AG09309 (cell line): ENCODE results near the gene COPG2.
"Not testable (repeated sequence)": the region's sequence is repeated elsewhere in the genome, so short reads cannot be mapped to it uniquely, and the experiment has no call there.

Experiments
- DNase-seq: peaks from one replicate; pipeline ENCODE4 v3.0.0-alpha.2; 2010; ENCODE audit warnings: low read depth
- H3K4me3 ChIP-seq: 2 replicates; pipeline ENCODE4 v1.5.1; 2011; ENCODE audit warnings: mild to moderate bottlenecking, low read depth, low read length, moderate library complexity; ENCODE audit not compliant: control insufficient read depth
- TF ChIP-seq, protein P1 (sequence below): IDR thresholded peaks from 2 replicates; pipeline ENCODE4 v1.5.1; 2011; ENCODE audit warnings: mild to moderate bottlenecking, low read depth, low read length, inconsistent platforms; ENCODE audit not compliant: insufficient read depth, control insufficient read depth; ENCODE audit errors: missing control alignments

COPG2 gene

DNA sequence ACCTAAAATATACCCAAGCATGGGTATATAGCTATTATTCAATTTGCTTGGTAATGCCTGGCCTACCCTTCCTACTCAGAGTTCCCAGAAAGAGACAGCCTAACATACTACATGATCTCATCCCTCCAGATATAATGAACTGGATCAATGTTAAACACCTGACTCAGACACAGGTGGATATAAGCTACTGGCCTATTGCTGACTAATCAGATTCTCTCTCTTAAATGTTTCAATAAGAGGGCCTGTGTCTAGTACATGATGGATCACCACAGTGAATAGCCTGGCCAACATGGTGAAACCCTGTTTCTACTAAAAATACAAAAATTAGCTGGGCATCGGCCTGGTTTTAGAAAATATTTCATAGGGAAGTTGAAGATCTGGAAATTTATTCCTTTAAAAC lies 54.1 kb downstream of the COPG2 start:
- no peak overlapping the region for H3K4me3 ChIP-seq
- DNase-seq: no peak
- TF ChIP-seq, protein P1, sequence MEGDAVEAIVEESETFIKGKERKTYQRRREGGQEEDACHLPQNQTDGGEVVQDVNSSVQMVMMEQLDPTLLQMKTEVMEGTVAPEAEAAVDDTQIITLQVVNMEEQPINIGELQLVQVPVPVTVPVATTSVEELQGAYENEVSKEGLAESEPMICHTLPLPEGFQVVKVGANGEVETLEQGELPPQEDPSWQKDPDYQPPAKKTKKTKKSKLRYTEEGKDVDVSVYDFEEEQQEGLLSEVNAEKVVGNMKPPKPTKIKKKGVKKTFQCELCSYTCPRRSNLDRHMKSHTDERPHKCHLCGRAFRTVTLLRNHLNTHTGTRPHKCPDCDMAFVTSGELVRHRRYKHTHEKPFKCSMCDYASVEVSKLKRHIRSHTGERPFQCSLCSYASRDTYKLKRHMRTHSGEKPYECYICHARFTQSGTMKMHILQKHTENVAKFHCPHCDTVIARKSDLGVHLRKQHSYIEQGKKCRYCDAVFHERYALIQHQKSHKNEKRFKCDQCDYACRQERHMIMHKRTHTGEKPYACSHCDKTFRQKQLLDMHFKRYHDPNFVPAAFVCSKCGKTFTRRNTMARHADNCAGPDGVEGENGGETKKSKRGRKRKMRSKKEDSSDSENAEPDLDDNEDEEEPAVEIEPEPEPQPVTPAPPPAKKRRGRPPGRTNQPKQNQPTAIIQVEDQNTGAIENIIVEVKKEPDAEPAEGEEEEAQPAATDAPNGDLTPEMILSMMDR: no peak

DNA sequence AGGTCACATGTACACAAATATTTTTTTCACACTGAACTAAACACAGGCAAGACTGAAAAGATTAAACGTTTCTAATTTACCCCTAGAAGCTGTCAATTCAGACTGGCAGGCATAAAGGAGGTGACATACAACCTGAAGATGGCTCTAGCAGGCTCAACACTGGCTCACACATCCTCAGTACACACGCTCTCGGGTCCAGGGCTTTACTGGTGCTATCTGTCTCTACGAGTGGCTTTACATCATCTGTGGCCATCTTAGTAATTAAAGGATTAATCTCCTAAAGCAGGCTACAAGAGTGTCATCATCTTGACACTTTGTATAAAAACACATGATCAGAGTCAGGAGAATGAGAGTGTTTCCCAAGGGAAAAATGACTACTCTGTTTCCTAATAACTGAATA lies 57.3 kb downstream of the COPG2 start:
- DNase-seq: no peak
- TF ChIP-seq, protein P1: no peak
- H3K4me3 ChIP-seq: no peak overlapping the region

DNA sequence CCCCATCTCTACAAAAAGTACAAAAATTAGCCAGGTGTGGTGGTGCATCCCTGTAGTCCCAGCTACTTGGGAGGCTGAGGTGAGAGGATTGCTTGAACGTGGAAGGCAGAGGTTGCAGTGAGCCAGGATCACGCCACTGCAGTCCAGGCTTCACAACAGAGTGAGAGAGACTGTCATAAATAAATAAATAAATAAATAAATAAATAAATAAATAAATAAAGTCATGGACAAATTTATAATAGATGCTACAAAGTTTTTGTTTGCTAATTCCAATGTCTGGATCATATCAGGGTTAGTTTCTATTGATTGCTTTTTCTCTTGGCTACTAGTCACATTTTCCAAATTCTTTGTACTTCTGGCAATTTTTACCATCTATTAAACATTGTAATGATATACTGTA lies 61.5 kb downstream of the COPG2 start:
- not testable (repeated sequence) for DNase-seq, H3K4me3 ChIP-seq

DNA sequence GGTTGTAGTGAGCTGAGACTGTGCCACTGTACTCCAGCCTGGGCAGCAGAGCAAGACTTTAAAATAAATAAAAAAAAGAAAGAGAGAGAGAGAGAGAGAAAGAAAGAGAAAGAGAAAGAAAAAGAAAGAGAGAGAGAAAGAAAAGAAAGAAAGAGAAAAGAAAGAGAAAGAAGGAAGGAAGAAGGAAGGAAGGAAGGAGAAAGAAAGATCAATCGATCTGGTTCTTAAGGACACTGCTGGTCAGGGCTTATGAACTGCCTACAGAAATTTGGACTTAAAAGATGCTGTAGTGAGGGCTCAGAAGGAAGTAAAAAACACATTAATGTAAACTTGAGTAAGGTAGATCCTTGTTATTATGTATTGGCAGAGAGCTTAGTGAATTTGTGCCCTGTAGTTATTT lies 62.4 kb downstream of the COPG2 start:
- DNase-seq: no peak
- H3K4me3 ChIP-seq: no peak overlapping the region
- TF ChIP-seq, protein P1: no peak

DNA sequence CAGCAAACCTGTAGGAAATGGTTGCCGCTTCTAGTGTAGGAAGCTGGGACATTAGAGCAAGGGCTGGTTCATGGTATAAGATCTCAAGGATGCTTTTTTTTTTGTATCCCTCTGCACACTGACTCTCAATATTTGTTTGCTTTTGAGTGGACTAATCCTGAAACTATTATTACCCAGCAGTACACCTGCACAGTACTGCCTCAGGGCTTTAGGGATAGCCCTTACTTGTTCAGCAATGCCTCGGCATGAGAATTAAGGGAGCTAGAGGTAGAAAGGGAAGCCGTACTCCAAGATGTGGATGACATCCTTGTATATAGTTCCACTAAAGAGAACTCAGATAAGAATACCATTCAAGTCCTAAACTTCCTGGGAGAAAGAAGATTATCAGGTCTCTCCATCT lies 70.5 kb downstream of the COPG2 start:
- no peak for DNase-seq
- TF ChIP-seq, protein P1: no peak
- no peak overlapping the region for H3K4me3 ChIP-seq

DNA sequence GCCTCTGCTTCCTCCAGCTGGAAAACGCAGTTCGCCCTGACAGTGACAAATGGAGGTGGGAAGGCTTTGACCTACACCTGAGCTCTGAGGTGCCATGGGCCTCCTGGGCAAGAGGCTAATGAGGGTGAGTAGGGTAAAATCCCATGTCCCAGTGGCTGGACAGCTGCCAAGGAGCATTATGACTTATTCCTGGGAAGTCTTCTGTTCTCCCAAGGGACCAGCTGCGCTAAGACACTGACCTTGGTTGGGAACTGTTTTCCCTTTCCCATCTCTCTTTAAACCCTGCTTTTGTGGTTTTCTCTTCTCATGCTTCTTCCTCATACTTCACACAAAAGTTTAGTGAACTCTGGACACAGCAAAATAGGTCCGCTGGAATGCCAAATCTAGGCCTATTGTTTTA lies 72.6 kb downstream of the COPG2 start:
- no peak overlapping the region for H3K4me3 ChIP-seq
- no peak for DNase-seq
- TF ChIP-seq, protein P1: no peak

DNA sequence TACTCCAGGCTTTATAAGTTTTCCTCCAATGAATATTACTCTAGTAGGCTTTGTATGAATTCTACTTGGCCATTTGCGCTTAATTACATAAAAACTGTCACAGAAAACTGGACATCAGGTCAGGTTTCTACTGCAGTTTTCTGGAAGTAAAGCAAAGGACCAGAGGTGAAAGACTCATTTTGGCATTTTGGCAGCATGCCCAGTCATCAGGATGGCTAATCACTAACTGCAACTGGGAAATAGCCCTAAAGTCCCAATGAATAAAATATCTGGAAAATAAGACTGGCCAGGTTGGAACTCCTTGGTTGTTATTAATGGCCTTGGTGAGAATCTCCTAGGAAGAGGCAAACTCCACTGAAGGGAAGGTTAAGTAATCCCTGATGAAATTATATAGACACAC lies 75.5 kb downstream of the COPG2 start:
- TF ChIP-seq, protein P1: no peak
- no peak for DNase-seq
- no peak overlapping the region for H3K4me3 ChIP-seq

DNA sequence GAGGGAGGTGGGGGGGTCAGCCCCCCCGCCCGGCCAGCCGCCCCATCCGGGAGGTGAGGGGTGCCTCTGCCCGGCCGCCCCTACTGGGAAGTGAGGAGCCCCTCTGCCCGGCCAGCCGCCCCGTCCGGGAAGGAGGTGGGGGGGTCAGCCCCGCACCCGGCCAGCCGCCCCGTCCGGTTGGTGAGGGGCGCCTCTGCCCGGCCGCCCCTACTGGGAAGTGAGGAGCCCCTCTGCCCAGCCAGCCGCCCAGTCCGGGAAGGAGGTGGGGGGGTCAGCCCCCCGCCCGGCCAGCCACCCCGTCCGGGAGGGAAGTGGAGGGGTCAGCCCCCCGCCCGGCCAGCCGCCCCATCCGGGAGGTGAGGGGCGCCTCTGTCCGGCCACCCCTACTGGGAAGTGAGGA lies 77.1 kb downstream of the COPG2 start:
- DNase-seq, H3K4me3 ChIP-seq: not testable (repeated sequence)

DNA sequence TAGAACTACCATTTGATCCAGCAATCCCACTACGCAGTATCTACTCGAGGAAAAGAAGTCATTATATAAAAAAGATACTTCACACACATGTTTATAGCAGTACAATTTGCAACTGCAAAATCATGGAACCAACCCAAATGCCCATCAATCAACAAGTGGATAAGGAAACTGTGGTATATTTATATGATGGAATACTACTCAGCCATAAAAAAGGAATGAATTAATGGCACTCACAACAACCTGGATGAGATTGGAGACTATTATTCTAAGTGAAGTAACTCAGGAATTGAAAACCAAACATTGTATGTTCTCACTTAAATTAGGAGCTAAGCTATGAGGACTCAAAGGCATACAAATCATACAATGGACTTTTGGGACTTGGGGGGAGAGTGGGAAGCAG lies 82.6 kb downstream of the COPG2 start:
- H3K4me3 ChIP-seq, DNase-seq: not testable (repeated sequence)

DNA sequence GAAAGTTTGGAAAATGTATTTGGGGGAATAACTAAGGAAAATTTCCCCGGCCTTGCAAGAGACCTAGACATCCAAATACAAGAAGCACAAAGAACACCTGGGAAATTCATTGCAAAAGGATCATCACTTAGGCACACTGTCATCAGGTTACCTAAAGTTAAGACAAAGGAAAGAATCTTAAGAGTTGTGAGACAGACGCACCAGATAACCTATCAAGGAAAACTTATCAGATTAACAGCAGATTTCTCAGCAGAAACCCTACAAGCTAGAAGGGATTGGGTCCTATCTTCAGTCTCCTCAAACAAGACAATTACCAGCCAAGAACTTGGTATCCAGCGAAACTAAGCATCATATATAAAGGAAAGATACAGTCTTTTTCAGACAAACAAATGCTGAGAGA lies 93.4 kb downstream of the COPG2 start:
- H3K4me3 ChIP-seq, DNase-seq: not testable (repeated sequence)

DNA sequence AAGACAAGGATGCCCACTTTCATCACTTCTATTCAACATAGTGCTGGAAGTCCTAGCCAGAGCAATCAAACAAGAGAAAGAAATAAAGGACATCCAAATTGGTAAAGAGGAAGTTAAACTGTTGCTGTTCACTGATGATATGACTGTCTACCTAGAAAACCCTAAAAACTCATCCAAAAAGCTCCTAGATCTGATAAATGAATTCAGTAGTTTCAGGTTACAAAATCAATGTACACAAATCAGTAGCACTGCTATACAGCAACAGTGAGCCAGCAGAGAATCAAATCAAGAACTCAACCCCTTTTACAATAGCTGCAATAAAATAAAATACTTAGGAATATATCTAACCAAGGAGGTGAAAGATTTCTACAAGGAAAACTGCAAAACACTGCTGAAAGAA lies 98.4 kb downstream of the COPG2 start:
- H3K4me3 ChIP-seq, DNase-seq: not testable (repeated sequence)
